DOHH2 (cell line): ENCODE measurements around the gene KCTD3.

Source experiments
- EZH2phosphoT487 ChIP-seq: fragments of 200-600 bp; sonication (generic); IDR thresholded peaks from 2 replicates; pipeline ENCODE4 v1.6.1; 2017; ENCODE audit warnings: borderline replicate concordance, mild to moderate bottlenecking, antibody characterized with exemption, low read length, moderate library complexity, mixed read lengths
- TF ChIP-seq, protein P1 (sequence below): fragments of 200-600 bp; sonication (generic); IDR thresholded peaks from one replicate; pipeline ENCODE4 v1.5.1; 2014; ENCODE audit warnings: antibody characterized with exemption, mild to moderate bottlenecking, low read depth, low read length; ENCODE audit not compliant: poor library complexity, severe bottlenecking

DNA sequence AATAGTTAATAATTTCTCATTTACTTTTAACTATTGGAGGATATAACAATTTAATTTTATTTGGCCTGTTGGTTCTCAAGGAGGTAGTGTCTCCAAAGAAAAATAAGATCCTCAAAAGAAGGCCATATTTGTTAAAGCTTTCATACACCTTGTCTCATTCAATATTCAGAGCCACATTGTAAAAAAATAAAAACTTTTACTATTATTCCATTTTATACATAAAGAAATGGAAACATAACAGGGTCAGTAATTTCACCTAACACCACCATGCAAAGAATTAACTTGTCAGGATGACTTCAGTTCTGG lies 40.3 kb upstream of the KCTD3 start:
- TF ChIP-seq, protein P1, sequence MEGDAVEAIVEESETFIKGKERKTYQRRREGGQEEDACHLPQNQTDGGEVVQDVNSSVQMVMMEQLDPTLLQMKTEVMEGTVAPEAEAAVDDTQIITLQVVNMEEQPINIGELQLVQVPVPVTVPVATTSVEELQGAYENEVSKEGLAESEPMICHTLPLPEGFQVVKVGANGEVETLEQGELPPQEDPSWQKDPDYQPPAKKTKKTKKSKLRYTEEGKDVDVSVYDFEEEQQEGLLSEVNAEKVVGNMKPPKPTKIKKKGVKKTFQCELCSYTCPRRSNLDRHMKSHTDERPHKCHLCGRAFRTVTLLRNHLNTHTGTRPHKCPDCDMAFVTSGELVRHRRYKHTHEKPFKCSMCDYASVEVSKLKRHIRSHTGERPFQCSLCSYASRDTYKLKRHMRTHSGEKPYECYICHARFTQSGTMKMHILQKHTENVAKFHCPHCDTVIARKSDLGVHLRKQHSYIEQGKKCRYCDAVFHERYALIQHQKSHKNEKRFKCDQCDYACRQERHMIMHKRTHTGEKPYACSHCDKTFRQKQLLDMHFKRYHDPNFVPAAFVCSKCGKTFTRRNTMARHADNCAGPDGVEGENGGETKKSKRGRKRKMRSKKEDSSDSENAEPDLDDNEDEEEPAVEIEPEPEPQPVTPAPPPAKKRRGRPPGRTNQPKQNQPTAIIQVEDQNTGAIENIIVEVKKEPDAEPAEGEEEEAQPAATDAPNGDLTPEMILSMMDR = no peak
- no peak for TF ChIP-seq EZH2phosphoT487
